Left forelimb (tissue), 1 donor: Measurements from ENCODE around the gene GMPR.
A peak's percentile ranks its signal among the peaks of the same experiment; 100 is the strongest.

Source experiments
- DNase-seq: peaks from one replicate; pipeline ENCODE4 v3.0.0-alpha.2; 2018; ENCODE audit warnings: low spot score

Gene GMPR

GRCh38 chr6:16238057-16238962 is at the start of gene GMPR:
GMPR (plus strand) TSS chr6:16238587; CDS start chr6:16238694, 107 bp downstream.
- peak; percentile 78 for DNase-seq

- no peak for DNase-seq
Observed at GRCh38 chr6:16190214-16190613, 48.2 kb upstream of the GMPR start.

- DNase-seq, result no peak
Observed at GRCh38 chr6:16196260-16196983, 42.0 kb upstream of the GMPR start.

- no peak for DNase-seq
Observed at GRCh38 chr6:16196984-16197546, 41.3 kb upstream of the GMPR start.

- DNase-seq, result no peak
Observed at GRCh38 chr6:16198061-16198705, 40.2 kb upstream of the GMPR start.

GRCh38 chr6:16199804-16200203 is 38.6 kb upstream of the GMPR start:
- no peak for DNase-seq

GRCh38 chr6:16200321-16200883 is 38.0 kb upstream of the GMPR start:
- DNase-seq, result no peak

- no peak for DNase-seq
Observed at GRCh38 chr6:16201706-16202105, 36.7 kb upstream of the GMPR start.

- DNase-seq, result no peak
Observed at GRCh38 chr6:16204653-16205376, 33.6 kb upstream of the GMPR start.

- DNase-seq, result no peak
Observed at GRCh38 chr6:16205377-16206144, 32.8 kb upstream of the GMPR start.

- no peak for DNase-seq
Observed at GRCh38 chr6:16206595-16207037, 31.8 kb upstream of the GMPR start.

GRCh38 chr6:16208989-16209388 is 29.4 kb upstream of the GMPR start:
- DNase-seq, result no peak

- no peak for DNase-seq
Observed at GRCh38 chr6:16209539-16209938, 28.8 kb upstream of the GMPR start.

- no peak for DNase-seq
Observed at GRCh38 chr6:16212276-16212675, 26.1 kb upstream of the GMPR start.

- DNase-seq, result no peak
Observed at GRCh38 chr6:16216501-16217155, 21.8 kb upstream of the GMPR start.

- DNase-seq, result no peak
Observed at GRCh38 chr6:16217156-16217721, 21.1 kb upstream of the GMPR start.

- no peak for DNase-seq
Observed at GRCh38 chr6:16222826-16223225, 15.6 kb upstream of the GMPR start.

GRCh38 chr6:16223362-16223761 is 15.0 kb upstream of the GMPR start:
- DNase-seq, result no peak

- DNase-seq, result no peak
Observed at GRCh38 chr6:16224409-16224808, 14.0 kb upstream of the GMPR start.
